K562 (cell line): ENCODE measurements around the gene KIF3A. TPM values are rescaled to one million over a fixed set of nuclear protein-coding genes. Genes with fewer than 3 reads are reported as not detected.

Experiments used
- ATAC-seq: fragments of 200-7000 bp; cut with Tn5 transposase; 3 replicates; pipeline ENCODE4 v1.9.1; 2020; ENCODE audit warnings: moderate library complexity
- BruUV-seq: library from RNA; stranded (reverse); fragments of 400-500 nt; replicated peaks from 2 replicates; lab custom pipeline; 2021; lab: Mats Ljungman, UMichigan
- CTCF ChIA-PET: fragments of 300-600 bp; formaldehyde crosslinking; extraction: SDS; loops from one replicate; lab custom pipeline; 2021; ENCODE audit warnings: low intra/inter-chr PET ratio; lab: Yijun Ruan, JAX
- POLR2A ChIA-PET: fragments of 300-600, 350-650 bp; sonication (Branson Sonifier 250); formaldehyde crosslinking; extraction: SDS; loops from one replicate; lab custom pipeline; 2021; ENCODE audit warnings: antibody characterized with exemption, inconsistent platforms; lab: Yijun Ruan, JAX
- DNase-seq, 4 experiments: peaks; one replicate each; pipeline versions ENCODE4 v3.0.0 to v3.0.0-alpha.2; 2011 to 2018; ENCODE audit warnings: low spot score in 3 of 4, mixed read lengths in 3 of 4; ENCODE audit errors: extremely low read depth in 1 of 4
- FAIRE-seq: peaks from 2 replicates; lab custom pipeline; 2011; peaks lifted over from hg19 to GRCh38; lab: Jason Lieb, UNC
- H2AFZ ChIP-seq: 2 replicates; pipeline ENCODE4 v1.6.0; 2011; ENCODE audit warnings: low read depth, low read length, control low read depth, inconsistent platforms
- H3K27ac ChIP-seq: fragments of 200-600 bp; 3 replicates; pipeline ENCODE4 v1.8.0; 2011; ENCODE audit warnings: low read depth, mild to moderate bottlenecking, control low read depth, inconsistent platforms, low read length, moderate library complexity, mixed read lengths; ENCODE audit errors: extremely low read depth
- H3K27me3 ChIP-seq, 2 experiments: fragments of 300-600 bp in 1 of 2; 2 replicates in 1 of 2; 3 replicates in 1 of 2; pipeline versions ENCODE4 v1.6.0 to v1.8.0; 2011; ENCODE audit warnings: inconsistent platforms in 2 of 2, low read length in 2 of 2, mild to moderate bottlenecking in 1 of 2, mixed read lengths in 1 of 2, moderate library complexity in 1 of 2; ENCODE audit not compliant: control insufficient read depth in 2 of 2, insufficient read depth in 2 of 2
- H3K36me3 ChIP-seq: fragments of 300-600 bp; 3 replicates; pipeline ENCODE4 v1.8.0; 2011; ENCODE audit warnings: mild to moderate bottlenecking, low read length, inconsistent platforms; ENCODE audit not compliant: control insufficient read depth, insufficient read depth
- H3K4me1 ChIP-seq, 2 experiments: fragments of 200-600 bp in 1 of 2; replicated peaks in 1 of 2; 2 replicates in 1 of 2; 3 replicates in 1 of 2; pipeline versions ENCODE4 v1.5.1 to v1.8.0; 2011; ENCODE audit warnings: inconsistent platforms in 2 of 2, low read length in 2 of 2, mild to moderate bottlenecking in 1 of 2, mixed read lengths in 1 of 2, moderate library complexity in 1 of 2; ENCODE audit not compliant: control insufficient read depth in 2 of 2, insufficient read depth in 2 of 2
- H3K4me2 ChIP-seq: 2 replicates; pipeline ENCODE4 v1.6.1; 2011; ENCODE audit warnings: low read length, control low read depth, inconsistent platforms, mixed read lengths; ENCODE audit not compliant: insufficient read depth
- H3K4me3 ChIP-seq: fragments of 200-600 bp; sonication (generic), shearing (Covaris generic); 2 replicates; pipeline ENCODE4 v1.5.1; 2016; ENCODE audit warnings: control low read depth, inconsistent platforms
- H3K79me2 ChIP-seq: fragments of 200-600 bp; 3 replicates; pipeline ENCODE4 v1.8.0; 2011; ENCODE audit warnings: low read length, inconsistent platforms; ENCODE audit not compliant: control insufficient read depth, insufficient read depth
- H3K9ac ChIP-seq, 2 experiments: 2 replicates each; pipeline versions ENCODE4 v1.6.0 to v1.6.1; 2011; ENCODE audit warnings: low read depth in 2 of 2, low read length in 2 of 2, control low read depth in 1 of 2, inconsistent platforms in 1 of 2, mild to moderate bottlenecking in 1 of 2, mixed read lengths in 1 of 2; ENCODE audit not compliant: insufficient read depth in 1 of 2
- H3K9me1 ChIP-seq: one replicate; pipeline ENCODE4 v1.6.0; 2011; ENCODE audit warnings: inconsistent platforms, mild to moderate bottlenecking, low read length, moderate library complexity; ENCODE audit not compliant: control insufficient read depth, insufficient read depth
- H3K9me3 ChIP-seq: replicated peaks from 2 replicates; pipeline ENCODE4 v1.5.1; 2011; ENCODE audit warnings: low read depth, low read length, inconsistent platforms; ENCODE audit not compliant: control insufficient read depth, insufficient read depth
- H4K20me1 ChIP-seq: replicated peaks from 2 replicates; pipeline ENCODE4 v1.6.1; 2011; ENCODE audit warnings: low read length, inconsistent platforms, mixed read lengths; ENCODE audit not compliant: control insufficient read depth, insufficient read depth
- CBX1 ChIP-seq: sonication (generic); IDR thresholded peaks from 2 replicates; pipeline ENCODE4 v1.6.1; 2016; ENCODE audit warnings: antibody characterized with exemption, low read depth, mild to moderate bottlenecking
- CHD1 ChIP-seq: fragments of 200-600 bp; sonication (generic); IDR thresholded peaks from one replicate; pipeline ENCODE4 v1.6.1; 2012; ENCODE audit warnings: mild to moderate bottlenecking, moderate library complexity, low read length, inconsistent platforms
- CREM ChIP-seq: IDR thresholded peaks from 2 replicates; pipeline ENCODE4 v1.6.1; 2014; ENCODE audit warnings: antibody characterized with exemption, low read depth
- FOXK1 ChIP-seq: sonication (generic); formaldehyde crosslinking; IDR thresholded peaks from 2 replicates; pipeline ENCODE4 v1.8.0; 2022; ENCODE audit warnings: missing genetic modification reagents, mild to moderate bottlenecking, borderline replicate concordance
- MYNN ChIP-seq, 2 experiments: sonication (generic); formaldehyde crosslinking in 1 of 2; IDR thresholded peaks; 2 replicates each; pipeline versions ENCODE4 v1.5.0 to v1.6.1; 2016 to 2020; ENCODE audit warnings: antibody characterized with exemption in 1 of 2, missing genetic modification reagents in 1 of 2
- RHOXF2B ChIP-seq: fragments of 250-450 bp; sonication (Bioruptor Pico); conservative IDR thresholded peaks from 2 replicates; pipeline ENCODE4 v1.5.1; 2021
- SMARCA5 ChIP-seq: fragments of 450-650 bp; IDR thresholded peaks from 2 replicates; pipeline ENCODE4 v1.6.1; 2016
- TEAD1 ChIP-seq, 2 experiments: fragments of 450-650 bp in 1 of 2; sonication (generic) in 1 of 2; formaldehyde crosslinking; IDR thresholded peaks; 2 replicates each; pipeline versions ENCODE4 v1.4.0 to v1.8.0; 2020 to 2022; ENCODE audit warnings: mild to moderate bottlenecking in 2 of 2, missing genetic modification reagents in 1 of 2
- ZNF174 ChIP-seq: fragments of 250-450 bp; sonication (Bioruptor Pico); IDR thresholded peaks from 2 replicates; pipeline ENCODE4 v1.4.0; 2020; ENCODE audit warnings: mild to moderate bottlenecking
- ZNF263 ChIP-seq: sonication (generic); formaldehyde crosslinking; IDR thresholded peaks from 2 replicates; pipeline ENCODE4 v1.8.0; 2022; ENCODE audit warnings: mild to moderate bottlenecking, missing genetic modification reagents, borderline replicate concordance
- ZNF274 ChIP-seq: IDR thresholded peaks from 2 replicates; pipeline ENCODE4 v1.6.1; 2011; ENCODE audit warnings: low read depth, mild to moderate bottlenecking, low read length, moderate library complexity, borderline replicate concordance
- ZNF764 ChIP-seq: fragments of 250-450 bp; sonication (Bioruptor Pico); IDR thresholded peaks from 2 replicates; pipeline ENCODE4 v1.4.0; 2020; ENCODE audit warnings: low read depth, mild to moderate bottlenecking, moderate library complexity
- WGBS: fragments of 100-300 bp; shearing (Covaris generic); methylation state at CpG from one replicate; pipeline ENCODE4 v1.1.6; 2016; ENCODE audit warnings: low coverage, mixed read lengths; ENCODE audit not compliant: insufficient coverage; ENCODE audit errors: missing lambda C conversion rate; 5-methylcytosine and 5-hydroxymethylcytosine counted together
- in situ Hi-C: fragments of 300-500 bp; cut with MboI; formaldehyde crosslinking; loops from 4 replicates; pipeline ENCODE4 v1.15.0; 2018; ENCODE audit warnings: inconsistent platforms, mixed read lengths
- intact Hi-C: fragments of 100-400 bp; cut with micrococcal nuclease; formaldehyde crosslinking; loops from 2 replicates; pipeline ENCODE4 v1.14.2; 2022
- polyA plus RNA-seq, 8 experiments: library from polyadenylated mRNA; depleted of rRNA in 4 of 8; stranded (reverse) in 5 of 8; unstranded in 3 of 8; fragments of >200 nt; fragmentation: Nextera tagmentation in 2 of 8; fragmentation: Illumina TruSeq in 1 of 8; extraction: Ambion mirVana in 2 of 8; extraction: Trizol in 1 of 8; gene quantifications; 2 replicates each; pipeline versions ENCODE4 v1.2.1 to v1.2.3, GENCODE V29; 2011 to 2014; ENCODE audit warnings: inconsistent platforms in 1 of 8, missing spikeins in 1 of 8
- total RNA-seq, 7 experiments: library from RNA; depleted of rRNA in 6 of 7; stranded (reverse); fragments of >200 nt in 6 of 7; fragmentation: Illumina TruSeq in 2 of 7; extraction: Trizol in 2 of 7; gene quantifications; 2 replicates each; pipeline versions ENCODE4 v1.2.1 to v1.2.3, GENCODE V29; 2011 to 2021; ENCODE audit warnings: low replicate concordance in 1 of 7
- TF ChIP-seq, protein P1 (sequence below): fragments of 250-450 bp; sonication (Bioruptor Pico); IDR thresholded peaks from 2 replicates; pipeline ENCODE4 v1.5.0; 2021
- TF ChIP-seq, protein P2 (sequence below): fragments of 450-650 bp; formaldehyde crosslinking; IDR thresholded peaks from 2 replicates; pipeline ENCODE4 v1.4.0; 2022; ENCODE audit warnings: missing genetic modification characterization
- TF ChIP-seq, protein P3 (sequence below): fragments of 450-650 bp; formaldehyde crosslinking; IDR thresholded peaks from 2 replicates; pipeline ENCODE4 v1.4.0; 2020; ENCODE audit warnings: mild to moderate bottlenecking, moderate library complexity
- TF ChIP-seq, protein P4 (sequence below): fragments of 250-450 bp; sonication (Bioruptor Pico); IDR thresholded peaks from 2 replicates; pipeline ENCODE4 v1.5.0; 2022; ENCODE audit warnings: mild to moderate bottlenecking

The KIF3A gene
- total and polyA plus RNA-seq, 9 of the 15 experiments (the other 6 are each of a cell fraction or from before 2014, with no cell fraction given) = 1.5 to 7.8 (median 6.0) TPM

DNA sequence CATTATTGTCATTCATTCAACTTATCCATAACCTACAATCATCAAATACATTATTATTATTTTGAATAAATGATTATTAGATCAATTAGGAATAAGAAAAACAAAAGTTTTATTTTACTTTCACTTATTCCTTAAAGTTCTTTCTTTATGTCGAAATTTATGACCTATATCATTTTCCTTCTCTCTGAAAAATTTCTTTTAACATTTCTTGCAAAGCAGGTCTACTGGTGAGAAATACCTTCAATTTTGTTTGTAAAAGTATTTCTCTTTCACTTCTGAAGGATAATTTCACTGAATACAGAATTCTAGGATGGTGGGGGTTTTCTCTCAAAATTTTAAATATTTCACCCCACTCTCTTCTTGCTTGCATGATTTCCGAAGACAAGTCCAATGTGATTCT lies 7.3 kb upstream of the KIF3A start:
- no peak overlapping the region for H2AFZ ChIP-seq
- TF ChIP-seq ZNF764 (CRISPR knock-in tag) (no peak), CBX1 (no peak), ZNF263 (no peak), ZNF174 (no peak), FOXK1 (no peak), ZNF274 (no peak), RHOXF2B (no peak), CREM (no peak), CHD1 (no peak), SMARCA5 (no peak), TEAD1 (CRISPR knock-in tag; IDR thresholded peaks at IDR 0.05) (no peak), MYNN (IDR thresholded peaks at IDR 0.05) (no peak), MYNN (CRISPR knock-in tag; IDR thresholded peaks at IDR 0.05) (no peak)
- TF ChIP-seq, protein P1, sequence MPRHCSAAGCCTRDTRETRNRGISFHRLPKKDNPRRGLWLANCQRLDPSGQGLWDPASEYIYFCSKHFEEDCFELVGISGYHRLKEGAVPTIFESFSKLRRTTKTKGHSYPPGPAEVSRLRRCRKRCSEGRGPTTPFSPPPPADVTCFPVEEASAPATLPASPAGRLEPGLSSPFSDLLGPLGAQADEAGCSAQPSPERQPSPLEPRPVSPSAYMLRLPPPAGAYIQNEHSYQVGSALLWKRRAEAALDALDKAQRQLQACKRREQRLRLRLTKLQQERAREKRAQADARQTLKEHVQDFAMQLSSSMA = no peak
- TF ChIP-seq, protein P2, sequence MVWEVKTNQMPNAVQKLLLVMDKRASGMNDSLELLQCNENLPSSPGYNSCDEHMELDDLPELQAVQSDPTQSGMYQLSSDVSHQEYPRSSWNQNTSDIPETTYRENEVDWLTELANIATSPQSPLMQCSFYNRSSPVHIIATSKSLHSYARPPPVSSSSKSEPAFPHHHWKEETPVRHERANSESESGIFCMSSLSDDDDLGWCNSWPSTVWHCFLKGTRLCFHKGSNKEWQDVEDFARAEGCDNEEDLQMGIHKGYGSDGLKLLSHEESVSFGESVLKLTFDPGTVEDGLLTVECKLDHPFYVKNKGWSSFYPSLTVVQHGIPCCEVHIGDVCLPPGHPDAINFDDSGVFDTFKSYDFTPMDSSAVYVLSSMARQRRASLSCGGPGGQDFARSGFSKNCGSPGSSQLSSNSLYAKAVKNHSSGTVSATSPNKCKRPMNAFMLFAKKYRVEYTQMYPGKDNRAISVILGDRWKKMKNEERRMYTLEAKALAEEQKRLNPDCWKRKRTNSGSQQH = no peak
- TF ChIP-seq, protein P3, sequence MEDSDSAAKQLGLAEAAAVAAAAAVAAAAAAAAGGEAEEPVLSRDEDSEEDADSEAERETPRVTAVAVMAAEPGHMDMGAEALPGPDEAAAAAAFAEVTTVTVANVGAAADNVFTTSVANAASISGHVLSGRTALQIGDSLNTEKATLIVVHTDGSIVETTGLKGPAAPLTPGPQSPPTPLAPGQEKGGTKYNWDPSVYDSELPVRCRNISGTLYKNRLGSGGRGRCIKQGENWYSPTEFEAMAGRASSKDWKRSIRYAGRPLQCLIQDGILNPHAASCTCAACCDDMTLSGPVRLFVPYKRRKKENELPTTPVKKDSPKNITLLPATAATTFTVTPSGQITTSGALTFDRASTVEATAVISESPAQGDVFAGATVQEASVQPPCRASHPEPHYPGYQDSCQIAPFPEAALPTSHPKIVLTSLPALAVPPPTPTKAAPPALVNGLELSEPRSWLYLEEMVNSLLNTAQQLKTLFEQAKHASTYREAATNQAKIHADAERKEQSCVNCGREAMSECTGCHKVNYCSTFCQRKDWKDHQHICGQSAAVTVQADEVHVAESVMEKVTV (CRISPR knock-in tag) = no peak
- TF ChIP-seq, protein P4, sequence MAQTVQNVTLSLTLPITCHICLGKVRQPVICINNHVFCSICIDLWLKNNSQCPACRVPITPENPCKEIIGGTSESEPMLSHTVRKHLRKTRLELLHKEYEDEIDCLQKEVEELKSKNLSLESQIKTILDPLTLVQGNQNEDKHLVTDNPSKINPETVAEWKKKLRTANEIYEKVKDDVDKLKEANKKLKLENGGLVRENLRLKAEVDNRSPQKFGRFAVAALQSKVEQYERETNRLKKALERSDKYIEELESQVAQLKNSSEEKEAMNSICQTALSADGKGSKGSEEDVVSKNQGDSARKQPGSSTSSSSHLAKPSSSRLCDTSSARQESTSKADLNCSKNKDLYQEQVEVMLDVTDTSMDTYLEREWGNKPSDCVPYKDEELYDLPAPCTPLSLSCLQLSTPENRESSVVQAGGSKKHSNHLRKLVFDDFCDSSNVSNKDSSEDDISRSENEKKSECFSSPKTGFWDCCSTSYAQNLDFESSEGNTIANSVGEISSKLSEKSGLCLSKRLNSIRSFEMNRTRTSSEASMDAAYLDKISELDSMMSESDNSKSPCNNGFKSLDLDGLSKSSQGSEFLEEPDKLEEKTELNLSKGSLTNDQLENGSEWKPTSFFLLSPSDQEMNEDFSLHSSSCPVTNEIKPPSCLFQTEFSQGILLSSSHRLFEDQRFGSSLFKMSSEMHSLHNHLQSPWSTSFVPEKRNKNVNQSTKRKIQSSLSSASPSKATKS (CRISPR knock-in tag) = no peak
- TF ChIP-seq, all 486 proteins: peak for 0
- ChIA-PET CTCF (no interaction called here), POLR2A (no interaction called here)
- Histone ChIP-seq H3K9me3 (no peaks in the 10 kb centered on the region), H4K20me1 (no peaks in the 10 kb centered on the region), H3K27me3 (no peaks in the 10 kb centered on the region), H3K79me2 (no peaks in the 10 kb centered on the region), H3K4me2 (no peak overlapping the region), H3K4me1 (peaks cover 0 to 4% of the 10 kb centered on the region in 2 experiments; a peak in 1 of 5 replicates), H3K9me1 (no peaks in the 10 kb centered on the region), H3K9ac (no peak overlapping the region), H3K4me3 (no peak overlapping the region), H3K27ac (no peak overlapping the region), H3K36me3 (no peaks in the 10 kb centered on the region)
- no TSS peak for BruUV-seq
- no peak for FAIRE-seq
- no peak for DNase-seq
- in situ Hi-C loops (no loop called here), intact Hi-C loops (no loop called here)
- ATAC-seq = no peak
- 24% methylated on average over 2 of the region's 2 CpGs for WGBS
